ENCODE results near the gene MYBPC2.

MYBPC2 gene

GRCh38 chr19:50481351-50482149 lies 48.9 kb downstream of the MYBPC2 start:
- no peak for DNase-seq (ENCODE audit: low spot score)

GRCh38 chr19:50482271-50482855 lies 49.7 kb downstream of the MYBPC2 start:
- no peak for DNase-seq (ENCODE audit: low spot score)

- no peak for DNase-seq (ENCODE audit: low spot score)
These were observed 50.2 kb downstream of the MYBPC2 start for GRCh38 chr19:50482916-50483315.

- DNase-seq (ENCODE audit: low spot score) = no peak
These were observed 52.7 kb downstream of the MYBPC2 start for GRCh38 chr19:50485284-50485955.

- peak; percentile 42 for DNase-seq (ENCODE audit: low spot score)
These were observed 54.3 kb downstream of the MYBPC2 start for GRCh38 chr19:50486823-50487515.

- no peak for DNase-seq (ENCODE audit: low spot score)
These were observed 55.9 kb downstream of the MYBPC2 start for GRCh38 chr19:50488389-50489194.

GRCh38 chr19:50489461-50490011 lies 56.8 kb downstream of the MYBPC2 start:
- no peak for DNase-seq (ENCODE audit: low spot score)

GRCh38 chr19:50490411-50490811 lies 57.7 kb downstream of the MYBPC2 start:
- no peak for DNase-seq (ENCODE audit: low spot score)

GRCh38 chr19:50490991-50491472 lies 58.3 kb downstream of the MYBPC2 start:
- DNase-seq (ENCODE audit: low spot score) = no peak

- DNase-seq (ENCODE audit: low spot score) = no peak
These were observed 59.8 kb downstream of the MYBPC2 start for GRCh38 chr19:50492303-50493052.

GRCh38 chr19:50493171-50493570 lies 60.5 kb downstream of the MYBPC2 start:
- DNase-seq (ENCODE audit: low spot score) = no peak

- no peak for DNase-seq (ENCODE audit: low spot score)
These were observed 61.7 kb downstream of the MYBPC2 start for GRCh38 chr19:50494186-50495019.

GRCh38 chr19:50495020-50495531 lies 62.4 kb downstream of the MYBPC2 start:
- DNase-seq (ENCODE audit: low spot score) = no peak

GRCh38 chr19:50496189-50497021 lies 63.7 kb downstream of the MYBPC2 start:
- no peak for DNase-seq (ENCODE audit: low spot score)

GRCh38 chr19:50497022-50497405 lies 64.3 kb downstream of the MYBPC2 start:
- no peak for DNase-seq (ENCODE audit: low spot score)

GRCh38 chr19:50498219-50499056 lies 65.7 kb downstream of the MYBPC2 start:
- DNase-seq (ENCODE audit: low spot score) = no peak

GRCh38 chr19:50500060-50500752 lies 67.5 kb downstream of the MYBPC2 start:
- DNase-seq (ENCODE audit: low spot score) = no peak
